HL-60 (cell line): ENCODE measurements around the gene XPOT.

Experiments
- DNase-seq, 2 experiments: peaks; one replicate each; pipeline ENCODE4 v3.0.0-alpha.2; 2010 to 2020; ENCODE audit warnings: low read depth in 1 of 2, low spot score in 1 of 2
- H3K27ac ChIP-seq: fragments of 250-450 bp; sonication (Bioruptor Pico); replicated peaks from 2 replicates; pipeline ENCODE4 v1.5.1; 2020; ENCODE audit warnings: mild to moderate bottlenecking, moderate library complexity
- H3K27me3 ChIP-seq: fragments of 250-450 bp; sonication (Bioruptor Pico); 2 replicates; pipeline ENCODE4 v1.5.1; 2021; ENCODE audit warnings: mild to moderate bottlenecking, moderate library complexity; ENCODE audit not compliant: insufficient read depth, poor library complexity, severe bottlenecking
- H3K4me3 ChIP-seq: replicated peaks from 2 replicates; pipeline ENCODE4 v1.5.1; 2011; ENCODE audit warnings: mild to moderate bottlenecking, control low read depth, low read length; ENCODE audit not compliant: insufficient read depth
- GABPA ChIP-seq: IDR thresholded peaks from 2 replicates; pipeline ENCODE4 v1.6.1; 2012; ENCODE audit warnings: low read depth
- POLR2AphosphoS5 ChIP-seq: IDR thresholded peaks from 2 replicates; pipeline ENCODE4 v1.6.1; 2012; ENCODE audit warnings: low read depth
- SPI1 ChIP-seq: IDR thresholded peaks from 2 replicates; pipeline ENCODE4 v1.6.1; 2012; ENCODE audit warnings: low read depth, mild to moderate bottlenecking, borderline replicate concordance
- TF ChIP-seq, protein P1 (sequence below): IDR thresholded peaks from one replicate; pipeline ENCODE4 v1.5.1; 2011; ENCODE audit warnings: low read length, control low read depth, inconsistent platforms; ENCODE audit not compliant: insufficient read depth
- TF ChIP-seq, protein P2 (sequence below): IDR thresholded peaks from 2 replicates; pipeline ENCODE4 v1.6.1; 2012; ENCODE audit warnings: low read depth; ENCODE audit not compliant: insufficient replicate concordance

XPOT gene

DNA sequence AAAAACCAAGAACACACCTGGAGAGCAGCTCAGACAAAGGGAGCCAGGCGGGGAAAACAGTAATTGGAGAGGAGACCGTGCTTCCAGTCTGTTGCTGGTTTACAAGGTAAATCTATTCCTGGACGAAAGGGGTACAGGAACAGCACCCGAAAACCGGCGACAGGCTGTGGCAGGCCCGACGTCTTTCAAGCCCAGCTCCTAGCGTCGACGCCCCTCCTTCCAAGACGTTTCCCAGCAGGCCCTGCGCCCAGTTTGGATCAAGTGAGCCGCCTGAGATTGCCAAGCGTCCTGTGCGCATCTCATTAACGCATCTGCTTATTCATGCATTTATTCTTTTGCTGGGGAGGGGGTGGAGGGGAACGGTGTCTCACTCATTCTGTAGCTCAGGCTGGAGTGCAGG is 15.0 kb upstream of the XPOT start:
- H3K4me3 ChIP-seq, result no peak overlapping the region
- TF ChIP-seq POLR2AphosphoS5 (no peak), SPI1 (no peak)
- TF ChIP-seq, protein P1, sequence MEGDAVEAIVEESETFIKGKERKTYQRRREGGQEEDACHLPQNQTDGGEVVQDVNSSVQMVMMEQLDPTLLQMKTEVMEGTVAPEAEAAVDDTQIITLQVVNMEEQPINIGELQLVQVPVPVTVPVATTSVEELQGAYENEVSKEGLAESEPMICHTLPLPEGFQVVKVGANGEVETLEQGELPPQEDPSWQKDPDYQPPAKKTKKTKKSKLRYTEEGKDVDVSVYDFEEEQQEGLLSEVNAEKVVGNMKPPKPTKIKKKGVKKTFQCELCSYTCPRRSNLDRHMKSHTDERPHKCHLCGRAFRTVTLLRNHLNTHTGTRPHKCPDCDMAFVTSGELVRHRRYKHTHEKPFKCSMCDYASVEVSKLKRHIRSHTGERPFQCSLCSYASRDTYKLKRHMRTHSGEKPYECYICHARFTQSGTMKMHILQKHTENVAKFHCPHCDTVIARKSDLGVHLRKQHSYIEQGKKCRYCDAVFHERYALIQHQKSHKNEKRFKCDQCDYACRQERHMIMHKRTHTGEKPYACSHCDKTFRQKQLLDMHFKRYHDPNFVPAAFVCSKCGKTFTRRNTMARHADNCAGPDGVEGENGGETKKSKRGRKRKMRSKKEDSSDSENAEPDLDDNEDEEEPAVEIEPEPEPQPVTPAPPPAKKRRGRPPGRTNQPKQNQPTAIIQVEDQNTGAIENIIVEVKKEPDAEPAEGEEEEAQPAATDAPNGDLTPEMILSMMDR, result no peak
- TF ChIP-seq, protein P2, sequence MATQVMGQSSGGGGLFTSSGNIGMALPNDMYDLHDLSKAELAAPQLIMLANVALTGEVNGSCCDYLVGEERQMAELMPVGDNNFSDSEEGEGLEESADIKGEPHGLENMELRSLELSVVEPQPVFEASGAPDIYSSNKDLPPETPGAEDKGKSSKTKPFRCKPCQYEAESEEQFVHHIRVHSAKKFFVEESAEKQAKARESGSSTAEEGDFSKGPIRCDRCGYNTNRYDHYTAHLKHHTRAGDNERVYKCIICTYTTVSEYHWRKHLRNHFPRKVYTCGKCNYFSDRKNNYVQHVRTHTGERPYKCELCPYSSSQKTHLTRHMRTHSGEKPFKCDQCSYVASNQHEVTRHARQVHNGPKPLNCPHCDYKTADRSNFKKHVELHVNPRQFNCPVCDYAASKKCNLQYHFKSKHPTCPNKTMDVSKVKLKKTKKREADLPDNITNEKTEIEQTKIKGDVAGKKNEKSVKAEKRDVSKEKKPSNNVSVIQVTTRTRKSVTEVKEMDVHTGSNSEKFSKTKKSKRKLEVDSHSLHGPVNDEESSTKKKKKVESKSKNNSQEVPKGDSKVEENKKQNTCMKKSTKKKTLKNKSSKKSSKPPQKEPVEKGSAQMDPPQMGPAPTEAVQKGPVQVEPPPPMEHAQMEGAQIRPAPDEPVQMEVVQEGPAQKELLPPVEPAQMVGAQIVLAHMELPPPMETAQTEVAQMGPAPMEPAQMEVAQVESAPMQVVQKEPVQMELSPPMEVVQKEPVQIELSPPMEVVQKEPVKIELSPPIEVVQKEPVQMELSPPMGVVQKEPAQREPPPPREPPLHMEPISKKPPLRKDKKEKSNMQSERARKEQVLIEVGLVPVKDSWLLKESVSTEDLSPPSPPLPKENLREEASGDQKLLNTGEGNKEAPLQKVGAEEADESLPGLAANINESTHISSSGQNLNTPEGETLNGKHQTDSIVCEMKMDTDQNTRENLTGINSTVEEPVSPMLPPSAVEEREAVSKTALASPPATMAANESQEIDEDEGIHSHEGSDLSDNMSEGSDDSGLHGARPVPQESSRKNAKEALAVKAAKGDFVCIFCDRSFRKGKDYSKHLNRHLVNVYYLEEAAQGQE, result no peak
- no peak overlapping the region for H3K27ac ChIP-seq
- DNase-seq, result no peak
- H3K27me3 ChIP-seq, result peaks cover 23% of the 10 kb centered on the region

DNA sequence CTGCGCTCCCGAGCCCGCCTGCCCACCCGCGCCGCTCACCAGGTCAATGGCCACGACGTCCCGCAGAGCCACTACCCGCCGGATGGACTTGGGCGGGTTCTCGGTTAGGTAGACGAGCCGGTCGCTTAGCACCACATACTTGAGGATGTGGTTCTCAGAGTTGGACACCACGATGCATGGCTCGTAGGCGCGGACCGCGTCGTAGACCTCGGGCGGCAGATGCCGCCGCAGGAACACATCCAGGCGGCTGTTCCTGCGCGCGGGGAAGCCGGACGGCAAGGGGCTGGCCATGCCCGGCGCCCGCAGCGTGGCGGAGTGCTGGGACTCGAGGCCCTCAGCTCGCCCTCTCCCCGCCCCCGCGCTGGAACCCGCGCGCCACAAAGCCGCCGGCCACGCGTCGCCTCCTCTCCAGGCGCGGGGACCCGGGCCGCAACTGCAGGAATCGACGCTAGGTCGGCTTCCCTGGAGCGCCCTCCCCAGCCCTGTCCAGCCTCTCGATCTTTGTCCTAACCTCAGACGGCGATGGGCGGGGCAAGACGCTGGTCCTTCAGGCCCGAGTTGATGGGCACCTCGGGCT is 13.8 kb upstream of the XPOT start, which contains the start of gene C12orf56:
TSS of gene C12orf56 (minus strand) at position 484 of the 577 bp plus-strand sequence. CDS start at position 291, 193 bp downstream.
- TF ChIP-seq GABPA (no peak), SPI1 (no peak), POLR2AphosphoS5 (no peak)
- TF ChIP-seq, protein P1, result no peak
- TF ChIP-seq, protein P2, result no peak
- Histone ChIP-seq H3K27ac (no peak within 1 kb of the TSS), H3K4me3 (peak within 1 kb of the TSS; percentile 12; the same call in 1 of the 2 replicates), H3K27me3 (peaks cover 23% of the 10 kb centered on the region)
- DNase-seq, result no peak

DNA sequence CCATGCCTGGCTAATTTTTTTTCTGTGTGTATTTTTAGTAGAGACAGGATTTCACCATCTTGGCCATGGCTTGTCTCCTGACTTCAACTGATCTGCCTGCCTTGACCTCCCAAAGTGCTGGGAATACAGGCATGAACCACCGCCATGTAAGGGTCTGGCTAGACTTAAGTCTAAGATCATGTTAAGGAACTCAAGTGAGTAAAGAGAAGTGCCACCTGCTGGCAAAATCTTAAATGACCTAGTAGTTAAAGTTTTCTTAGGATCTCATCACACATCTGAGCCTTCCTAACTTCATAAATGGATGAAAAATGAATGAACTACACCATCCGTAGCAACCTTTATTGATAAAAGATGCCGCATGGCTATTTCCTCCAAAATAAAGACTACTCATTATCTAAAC is 12.0 kb upstream of the XPOT start:
- no peak overlapping the region for H3K4me3 ChIP-seq
- DNase-seq, result peak in 1 of 2 experiments; percentile 17
- TF ChIP-seq, protein P2, result no peak
- TF ChIP-seq, protein P1, result peak; percentile 9
- no peak for TF ChIP-seq GABPA
- no peak for TF ChIP-seq SPI1
- TF ChIP-seq POLR2AphosphoS5, result no peak
- peaks cover 23% of the 10 kb centered on the region for H3K27me3 ChIP-seq
- H3K27ac ChIP-seq, result no peak overlapping the region
